PC-3 (cell line): ENCODE results near the gene GRK3. TPM values are rescaled to one million over a fixed set of nuclear protein-coding genes. Genes with fewer than 3 reads are reported as not detected.

Experiments used
- ATAC-seq: fragments of 200-7000 bp; cut with Tn5 transposase; 2 replicates; pipeline ENCODE4 v1.9.1; 2020; ENCODE audit warnings: mild to moderate bottlenecking, moderate library complexity
- BruUV-seq: library from RNA; stranded (reverse); fragments of 400-500 nt; replicated peaks from 2 replicates; lab custom pipeline; 2021; lab: Mats Ljungman, UMichigan
- CTCF ChIA-PET: fragments of 300-600 bp; sonication (Branson Sonifier 250); formaldehyde crosslinking; loops from one replicate; lab custom pipeline; 2022; ENCODE audit warnings: antibody characterized with exemption; lab: Charles Lee
- POLR2A ChIA-PET: fragments of 300-600 bp; sonication (Branson Sonifier 250); formaldehyde crosslinking; loops from one replicate; lab custom pipeline; 2022; ENCODE audit warnings: antibody characterized with exemption; ENCODE audit not compliant: unreplicated experiment; lab: Charles Lee
- DNase-seq: peaks from one replicate; pipeline ENCODE4 v3.0.0-alpha.2; 2015
- H2AFZ ChIP-seq: fragments of 300-600 bp; sonication (generic); 2 replicates; pipeline ENCODE4 v1.6.0; 2016; ENCODE audit warnings: antibody characterized with exemption, low read length
- H3F3A ChIP-seq: fragments of 300-600 bp; sonication (generic); one replicate; pipeline ENCODE4 v1.6.0; 2017; ENCODE audit warnings: antibody characterized with exemption, low read length, control low read depth, mild to moderate bottlenecking; ENCODE audit not compliant: unreplicated experiment
- H3K27ac ChIP-seq: fragments of 300-600 bp; sonication (generic); 2 replicates; pipeline ENCODE4 v1.5.1; 2016; ENCODE audit warnings: mild to moderate bottlenecking, low read length
- H3K27me3 ChIP-seq: fragments of 300-600 bp; sonication (generic); 2 replicates; pipeline ENCODE4 v1.6.1; 2016; ENCODE audit warnings: low read length, mixed read lengths
- H3K36me3 ChIP-seq: fragments of 300-600 bp; sonication (generic); 2 replicates; pipeline ENCODE4 v1.6.1; 2016; ENCODE audit warnings: low read depth, mixed run types, low read length, mixed read lengths
- H3K4me1 ChIP-seq: fragments of 300-600 bp; sonication (generic); 2 replicates; pipeline ENCODE4 v1.5.1; 2016; ENCODE audit warnings: low read length; ENCODE audit not compliant: insufficient read depth
- H3K4me2 ChIP-seq: fragments of 300-600 bp; sonication (generic); 2 replicates; pipeline ENCODE4 v1.6.0; 2016; ENCODE audit warnings: low read length
- H3K4me3 ChIP-seq: fragments of 300-600 bp; sonication (generic); 2 replicates; pipeline ENCODE4 v1.5.1; 2016; ENCODE audit warnings: mild to moderate bottlenecking, low read length, mixed read lengths
- H3K79me2 ChIP-seq: fragments of 300-600 bp; sonication (generic); 2 replicates; pipeline ENCODE4 v1.6.1; 2017; ENCODE audit warnings: low read length, mixed read lengths
- H3K9ac ChIP-seq: fragments of 300-600 bp; sonication (generic); 2 replicates; pipeline ENCODE4 v1.6.0; 2016; ENCODE audit warnings: mild to moderate bottlenecking, low read length
- H3K9me2 ChIP-seq: fragments of 300-600 bp; sonication (generic); replicated peaks from 2 replicates; pipeline ENCODE4 v1.6.1; 2016; ENCODE audit warnings: mixed run types, low read length, mixed read lengths
- H3K9me3 ChIP-seq: fragments of 300-600 bp; sonication (generic); 2 replicates; pipeline ENCODE4 v1.6.1; 2016; ENCODE audit warnings: low read length, mixed read lengths
- H4K20me1 ChIP-seq: fragments of 300-600 bp; sonication (generic); 2 replicates; pipeline ENCODE4 v1.6.1; 2016; ENCODE audit warnings: low read length, mixed read lengths
- CTCF ChIP-seq: fragments of 300-600 bp; sonication (generic); conservative IDR thresholded peaks from 2 replicates; pipeline ENCODE4 v1.5.1; 2017; ENCODE audit warnings: antibody characterized with exemption, low read depth, mild to moderate bottlenecking, low read length
- EZH2 ChIP-seq: fragments of 300-600 bp; sonication (generic); IDR thresholded peaks from one replicate; pipeline ENCODE4 v1.6.1; 2017; ENCODE audit warnings: antibody characterized with exemption, mild to moderate bottlenecking, low read length; ENCODE audit not compliant: unreplicated experiment
- EZH2phosphoT487 ChIP-seq: fragments of 300-600 bp; sonication (generic); IDR thresholded peaks from 2 replicates; pipeline ENCODE4 v1.6.1; 2018; ENCODE audit warnings: mild to moderate bottlenecking, antibody characterized with exemption, low read length, borderline replicate concordance
- intact Hi-C: fragments of 100-400 bp; cut with micrococcal nuclease; formaldehyde crosslinking; loops from 2 replicates; pipeline ENCODE4 v1.9.0; 2023
- total RNA-seq: library from RNA; depleted of rRNA; stranded (reverse); fragments of >200 nt; gene quantifications from 2 replicates; pipeline ENCODE4 v1.2.3, GENCODE V29; 2014

Gene GRK3
- total RNA-seq, 1 experiment from 2014 or later, result under 0.01 TPM

- Histone ChIP-seq H3K4me2 (no peak overlapping the region), H3K9ac (no peak overlapping the region), H2AFZ (no peak overlapping the region), H4K20me1 (no peaks in the 10 kb centered on the region), H3F3A (no peaks in the 10 kb centered on the region), H3K9me3 (no peaks in the 10 kb centered on the region), H3K27me3 (no peaks in the 10 kb centered on the region), H3K9me2 (no peaks in the 10 kb centered on the region), H3K4me3 (no peak overlapping the region), H3K79me2 (no peaks in the 10 kb centered on the region), H3K4me1 (no peaks in the 10 kb centered on the region), H3K27ac (no peak overlapping the region), H3K36me3 (no peaks in the 10 kb centered on the region)
- CTCF ChIA-PET, result no interaction called here
- BruUV-seq, result no TSS peak
- TF ChIP-seq EZH2phosphoT487 (no peak), EZH2 (no peak), CTCF (no peak)
- ATAC-seq (no peak), DNase-seq (no peak)
- POLR2A ChIA-PET, result no interaction called here
- intact Hi-C loops, result no loop called here
These were observed 198.8 kb downstream of the GRK3 start for GRCh38 chr22:25763239-25763777.

- no peaks in the 10 kb centered on the region for H3K4me1 ChIP-seq
- intact Hi-C loops, result no loop called here
- no peaks in the 10 kb centered on the region for H4K20me1 ChIP-seq
- no peaks in the 10 kb centered on the region for H3F3A ChIP-seq
- ATAC-seq (no peak), DNase-seq (no peak)
- no peak overlapping the region for H3K27ac ChIP-seq
- no peak overlapping the region for H3K4me3 ChIP-seq
- H3K4me2 ChIP-seq, result no peak overlapping the region
- no peaks in the 10 kb centered on the region for H3K27me3 ChIP-seq
- H3K79me2 ChIP-seq, result no peaks in the 10 kb centered on the region
- no peak overlapping the region for H2AFZ ChIP-seq
- no TSS peak for BruUV-seq
- no peak overlapping the region for H3K9ac ChIP-seq
- TF ChIP-seq CTCF (no peak), EZH2phosphoT487 (no peak), EZH2 (no peak)
- no peaks in the 10 kb centered on the region for H3K36me3 ChIP-seq
- ChIA-PET CTCF (no interaction called here), POLR2A (no interaction called here)
- no peaks in the 10 kb centered on the region for H3K9me3 ChIP-seq
- H3K9me2 ChIP-seq, result no peaks in the 10 kb centered on the region
These were observed 200.0 kb downstream of the GRK3 start for GRCh38 chr22:25764270-25765015.

DNA sequence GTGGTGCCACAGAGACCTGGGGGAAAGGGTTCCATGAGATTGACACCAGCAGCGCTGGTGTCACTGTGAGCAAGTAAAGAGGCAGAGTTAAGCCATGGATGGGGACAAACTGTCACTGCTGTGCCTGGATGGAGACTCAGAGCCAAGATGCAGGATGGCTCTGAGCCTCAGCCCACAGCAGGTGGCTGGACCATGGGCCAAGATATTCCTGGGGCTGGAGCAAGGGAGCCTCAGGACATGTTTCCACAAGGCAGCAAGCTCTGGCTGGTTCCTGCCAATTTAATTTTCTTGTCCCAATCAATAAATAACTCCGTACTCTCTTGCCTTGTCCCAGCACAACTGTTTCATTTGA, 200.5 kb downstream of the GRK3 start:
- POLR2A ChIA-PET, result no interaction called here
- no peaks in the 10 kb centered on the region for H3K9me3 ChIP-seq
- H3K4me3 ChIP-seq, result no peak overlapping the region
- no peak for TF ChIP-seq EZH2phosphoT487
- no peak for TF ChIP-seq EZH2
- no peak for TF ChIP-seq CTCF
- H3K36me3 ChIP-seq, result no peaks in the 10 kb centered on the region
- H3K9me2 ChIP-seq, result no peaks in the 10 kb centered on the region
- H3K4me2 ChIP-seq, result no peak overlapping the region
- H3K27me3 ChIP-seq, result no peaks in the 10 kb centered on the region
- CTCF ChIA-PET, result no interaction called here
- H3K79me2 ChIP-seq, result no peaks in the 10 kb centered on the region
- H3K4me1 ChIP-seq, result no peaks in the 10 kb centered on the region
- H3F3A ChIP-seq, result no peaks in the 10 kb centered on the region
- no peak overlapping the region for H3K9ac ChIP-seq
- H4K20me1 ChIP-seq, result no peaks in the 10 kb centered on the region
- intact Hi-C loops, result no loop called here
- DNase-seq (no peak), ATAC-seq (no peak)
- BruUV-seq, result no TSS peak
- H3K27ac ChIP-seq, result no peak overlapping the region
- H2AFZ ChIP-seq, result no peak overlapping the region
